DMS79 (cell line): Measurements from ENCODE around the gene DAND5.

Source experiments
- DNase-seq: peaks from one replicate; lab custom pipeline; 2025; lab: John Stamatoyannopoulos, UW

Gene DAND5

GRCh38 chr19:13010038-13010991, 40.9 kb downstream of the DAND5 start:
- DNase-seq: no peak

DNA sequence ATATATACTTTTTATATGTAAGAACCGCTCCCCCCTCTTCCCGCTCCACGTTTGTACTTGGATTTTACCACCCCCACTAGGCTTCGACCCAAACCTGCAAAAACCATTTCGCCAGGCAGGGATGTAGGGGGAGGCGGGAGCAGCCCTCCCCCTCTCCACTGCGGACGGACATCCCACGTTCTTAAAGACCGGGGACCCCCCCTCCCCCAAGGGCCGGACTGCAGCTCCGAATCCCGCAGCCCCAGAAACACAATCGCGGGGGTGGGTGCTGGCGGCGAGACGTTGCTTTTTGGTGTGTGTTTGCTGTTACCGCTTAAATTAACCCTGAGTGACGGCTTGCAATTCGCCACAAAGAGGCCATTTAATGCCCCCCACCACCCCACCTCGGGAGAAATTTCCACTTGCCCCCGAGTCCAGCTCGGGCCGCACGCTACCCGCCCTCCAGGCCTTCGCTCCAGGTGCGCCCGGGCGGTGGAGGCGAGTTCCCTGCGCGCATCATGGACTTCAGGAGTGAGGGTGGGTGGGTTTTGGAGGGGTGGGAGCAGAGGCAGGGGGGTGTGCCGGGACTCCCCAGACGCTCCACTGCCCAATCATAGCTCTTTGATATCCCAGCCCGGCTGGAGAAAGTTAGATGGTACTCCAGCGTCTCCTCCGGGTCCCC, 41.7 kb downstream of the DAND5 start:
- DNase-seq: no peak

- no peak for DNase-seq
Measured at GRCh38 chr19:13011653-13012389, 42.4 kb downstream of the DAND5 start.

DNA sequence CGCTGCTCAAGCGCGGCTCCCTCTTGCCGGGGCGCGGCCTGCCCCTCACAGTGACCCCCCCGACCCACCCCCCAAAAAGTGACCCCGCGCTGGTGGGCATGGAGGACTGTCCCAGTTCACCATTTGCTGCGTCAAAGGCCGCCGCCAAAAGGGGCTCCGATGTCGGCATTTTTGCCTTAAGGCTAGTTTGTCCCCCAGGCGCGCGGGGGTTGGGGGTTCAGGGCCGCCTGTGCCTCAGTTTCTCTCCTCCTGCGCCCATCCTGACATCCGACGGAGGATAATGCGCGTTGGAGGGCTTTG, 43.0 kb downstream of the DAND5 start:
- DNase-seq: no peak

DNA sequence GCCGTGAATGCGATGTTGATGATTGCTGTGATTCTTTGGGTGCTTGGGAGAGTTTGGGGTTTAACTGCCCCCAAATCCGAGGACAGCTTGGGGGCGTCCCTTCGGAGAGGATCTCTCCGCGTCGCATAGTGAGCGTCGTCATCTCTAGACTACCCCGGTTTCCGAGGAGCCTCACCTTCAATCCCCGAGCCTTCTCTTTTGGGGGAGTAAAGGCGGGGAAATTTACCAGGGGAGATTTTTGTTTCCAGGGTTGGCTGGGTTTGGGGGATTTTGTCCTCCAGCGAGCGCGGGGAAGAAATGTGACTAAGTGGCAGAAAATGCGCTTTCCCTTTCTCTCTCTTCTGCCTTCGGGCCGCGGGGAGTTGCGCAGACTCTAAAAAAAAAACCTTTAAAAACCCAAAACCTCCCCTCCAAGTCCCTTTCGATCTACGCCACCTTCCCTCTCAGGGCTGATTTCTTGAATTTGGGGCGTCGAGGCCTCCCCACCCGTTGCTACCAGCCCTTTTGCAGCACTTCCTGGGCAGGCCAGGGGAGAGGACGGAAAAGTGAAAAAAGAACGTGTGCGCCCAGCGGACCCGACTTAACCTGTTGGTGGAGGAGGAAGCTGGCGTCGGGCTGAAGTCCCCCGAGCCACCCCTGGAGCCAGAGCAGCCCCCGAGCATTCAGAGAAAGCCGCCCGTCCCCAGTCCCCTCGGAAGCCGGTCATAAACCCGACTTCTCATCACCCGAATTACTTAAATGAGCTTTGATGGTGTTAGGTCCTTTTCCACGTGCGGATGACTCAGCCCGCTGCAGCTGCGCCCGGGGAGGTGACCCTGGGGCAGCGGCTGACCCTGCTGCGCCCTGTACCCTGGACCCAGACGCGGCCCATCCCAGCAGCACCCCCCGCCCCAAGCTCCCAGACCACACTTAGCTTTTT, 43.6 kb downstream of the DAND5 start:
- DNase-seq: no peak

GRCh38 chr19:13013649-13014048, 44.3 kb downstream of the DAND5 start:
- no peak for DNase-seq

GRCh38 chr19:13014101-13014920, 44.9 kb downstream of the DAND5 start:
- no peak for DNase-seq

- no peak for DNase-seq
Measured at GRCh38 chr19:13014921-13015280, 45.5 kb downstream of the DAND5 start.

GRCh38 chr19:13015361-13016223, 46.2 kb downstream of the DAND5 start:
- DNase-seq: peak; percentile 75

DNA sequence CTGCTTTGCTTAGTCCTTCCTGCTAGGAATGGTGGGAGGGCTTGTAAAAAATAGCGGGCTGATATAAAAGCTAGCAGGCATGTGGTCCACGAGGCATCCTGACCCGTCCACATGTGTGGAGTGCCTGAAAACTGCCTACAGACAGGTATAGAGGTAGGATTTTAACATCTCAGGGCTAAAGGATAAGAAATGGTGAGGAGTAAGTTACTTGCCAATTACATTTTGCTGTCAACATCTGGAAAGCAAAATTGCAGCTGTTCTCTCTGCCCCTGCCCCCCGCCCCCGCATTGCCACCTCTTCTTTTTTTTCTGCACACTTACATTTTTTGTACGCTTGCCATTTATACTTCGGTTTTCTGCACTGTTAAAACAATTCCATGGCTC, 46.9 kb downstream of the DAND5 start:
- DNase-seq: no peak

GRCh38 chr19:13016628-13017305, 47.4 kb downstream of the DAND5 start:
- no peak for DNase-seq

- no peak for DNase-seq
Measured at GRCh38 chr19:13017306-13018034, 48.1 kb downstream of the DAND5 start.

- DNase-seq: no peak
Measured at GRCh38 chr19:13018035-13018914, 48.9 kb downstream of the DAND5 start.

GRCh38 chr19:13019332-13019731, 50.0 kb downstream of the DAND5 start:
- DNase-seq: no peak

GRCh38 chr19:13020002-13020414, 50.6 kb downstream of the DAND5 start:
- no peak for DNase-seq

GRCh38 chr19:13022111-13022858, 52.9 kb downstream of the DAND5 start:
- DNase-seq: peak; percentile 61
